K562 (cell line): ENCODE measurements around the gene MCM5. TPM values are rescaled to one million over a fixed set of nuclear protein-coding genes. Genes with fewer than 3 reads are reported as not detected.

ENCODE experiments used
- ATAC-seq: fragments of 200-7000 bp; cut with Tn5 transposase; 3 replicates; pipeline ENCODE4 v1.9.1; 2020; ENCODE audit warnings: moderate library complexity
- BruUV-seq: library from RNA; stranded (reverse); fragments of 400-500 nt; replicated peaks from 2 replicates; lab custom pipeline; 2021; lab: Mats Ljungman, UMichigan
- CTCF ChIA-PET: fragments of 300-600 bp; formaldehyde crosslinking; extraction: SDS; loops from one replicate; lab custom pipeline; 2021; ENCODE audit warnings: low intra/inter-chr PET ratio; lab: Yijun Ruan, JAX
- POLR2A ChIA-PET: fragments of 300-600, 350-650 bp; sonication (Branson Sonifier 250); formaldehyde crosslinking; extraction: SDS; loops from one replicate; lab custom pipeline; 2021; ENCODE audit warnings: antibody characterized with exemption, inconsistent platforms; lab: Yijun Ruan, JAX
- DNase-seq, 4 experiments: peaks; one replicate each; pipeline versions ENCODE4 v3.0.0 to v3.0.0-alpha.2; 2011 to 2018; ENCODE audit warnings: low spot score in 3 of 4, mixed read lengths in 3 of 4; ENCODE audit errors: extremely low read depth in 1 of 4
- FAIRE-seq: peaks from 2 replicates; lab custom pipeline; 2011; peaks lifted over from hg19 to GRCh38; lab: Jason Lieb, UNC
- H2AFZ ChIP-seq: 2 replicates; pipeline ENCODE4 v1.6.0; 2011; ENCODE audit warnings: low read depth, low read length, control low read depth, inconsistent platforms
- H3K27ac ChIP-seq: fragments of 200-600 bp; 3 replicates; pipeline ENCODE4 v1.8.0; 2011; ENCODE audit warnings: low read depth, mild to moderate bottlenecking, control low read depth, inconsistent platforms, low read length, moderate library complexity, mixed read lengths; ENCODE audit errors: extremely low read depth
- H3K27me3 ChIP-seq, 2 experiments: fragments of 300-600 bp in 1 of 2; 2 replicates in 1 of 2; 3 replicates in 1 of 2; pipeline versions ENCODE4 v1.6.0 to v1.8.0; 2011; ENCODE audit warnings: inconsistent platforms in 2 of 2, low read length in 2 of 2, mild to moderate bottlenecking in 1 of 2, mixed read lengths in 1 of 2, moderate library complexity in 1 of 2; ENCODE audit not compliant: control insufficient read depth in 2 of 2, insufficient read depth in 2 of 2
- H3K36me3 ChIP-seq: fragments of 300-600 bp; 3 replicates; pipeline ENCODE4 v1.8.0; 2011; ENCODE audit warnings: mild to moderate bottlenecking, low read length, inconsistent platforms; ENCODE audit not compliant: control insufficient read depth, insufficient read depth
- H3K4me1 ChIP-seq, 2 experiments: fragments of 200-600 bp in 1 of 2; replicated peaks in 1 of 2; 2 replicates in 1 of 2; 3 replicates in 1 of 2; pipeline versions ENCODE4 v1.5.1 to v1.8.0; 2011; ENCODE audit warnings: inconsistent platforms in 2 of 2, low read length in 2 of 2, mild to moderate bottlenecking in 1 of 2, mixed read lengths in 1 of 2, moderate library complexity in 1 of 2; ENCODE audit not compliant: control insufficient read depth in 2 of 2, insufficient read depth in 2 of 2
- H3K4me2 ChIP-seq: 2 replicates; pipeline ENCODE4 v1.6.1; 2011; ENCODE audit warnings: low read length, control low read depth, inconsistent platforms, mixed read lengths; ENCODE audit not compliant: insufficient read depth
- H3K4me3 ChIP-seq: fragments of 200-600 bp; sonication (generic), shearing (Covaris generic); 2 replicates; pipeline ENCODE4 v1.5.1; 2016; ENCODE audit warnings: control low read depth, inconsistent platforms
- H3K79me2 ChIP-seq: fragments of 200-600 bp; 3 replicates; pipeline ENCODE4 v1.8.0; 2011; ENCODE audit warnings: low read length, inconsistent platforms; ENCODE audit not compliant: control insufficient read depth, insufficient read depth
- H3K9ac ChIP-seq, 2 experiments: 2 replicates each; pipeline versions ENCODE4 v1.6.0 to v1.6.1; 2011; ENCODE audit warnings: low read depth in 2 of 2, low read length in 2 of 2, control low read depth in 1 of 2, inconsistent platforms in 1 of 2, mild to moderate bottlenecking in 1 of 2, mixed read lengths in 1 of 2; ENCODE audit not compliant: insufficient read depth in 1 of 2
- H3K9me1 ChIP-seq: one replicate; pipeline ENCODE4 v1.6.0; 2011; ENCODE audit warnings: inconsistent platforms, mild to moderate bottlenecking, low read length, moderate library complexity; ENCODE audit not compliant: control insufficient read depth, insufficient read depth
- H3K9me3 ChIP-seq: replicated peaks from 2 replicates; pipeline ENCODE4 v1.5.1; 2011; ENCODE audit warnings: low read depth, low read length, inconsistent platforms; ENCODE audit not compliant: control insufficient read depth, insufficient read depth
- H4K20me1 ChIP-seq: replicated peaks from 2 replicates; pipeline ENCODE4 v1.6.1; 2011; ENCODE audit warnings: low read length, inconsistent platforms, mixed read lengths; ENCODE audit not compliant: control insufficient read depth, insufficient read depth
- RFX1 ChIP-seq: fragments of 450-650 bp; IDR thresholded peaks from 2 replicates; pipeline ENCODE4 v1.6.1; 2016; ENCODE audit warnings: mild to moderate bottlenecking, moderate library complexity
- ZNF24 ChIP-seq: fragments of 450-650 bp; IDR thresholded peaks from 2 replicates; pipeline ENCODE4 v1.6.1; 2016
- ZNF445 ChIP-seq: fragments of 250-450 bp; sonication (Bioruptor Pico); IDR thresholded peaks from 2 replicates; pipeline ENCODE4 v1.4.0; 2020; ENCODE audit warnings: low read depth, mild to moderate bottlenecking, moderate library complexity
- WGBS: fragments of 100-300 bp; shearing (Covaris generic); methylation state at CpG from one replicate; pipeline ENCODE4 v1.1.6; 2016; ENCODE audit warnings: low coverage, mixed read lengths; ENCODE audit not compliant: insufficient coverage; ENCODE audit errors: missing lambda C conversion rate; 5-methylcytosine and 5-hydroxymethylcytosine counted together
- in situ Hi-C: fragments of 300-500 bp; cut with MboI; formaldehyde crosslinking; loops from 4 replicates; pipeline ENCODE4 v1.15.0; 2018; ENCODE audit warnings: inconsistent platforms, mixed read lengths
- intact Hi-C: fragments of 100-400 bp; cut with micrococcal nuclease; formaldehyde crosslinking; loops from 2 replicates; pipeline ENCODE4 v1.14.2; 2022
- polyA plus RNA-seq, 8 experiments: library from polyadenylated mRNA; depleted of rRNA in 4 of 8; stranded (reverse) in 5 of 8; unstranded in 3 of 8; fragments of >200 nt; fragmentation: Nextera tagmentation in 2 of 8; fragmentation: Illumina TruSeq in 1 of 8; extraction: Ambion mirVana in 2 of 8; extraction: Trizol in 1 of 8; gene quantifications; 2 replicates each; pipeline versions ENCODE4 v1.2.1 to v1.2.3, GENCODE V29; 2011 to 2014; ENCODE audit warnings: inconsistent platforms in 1 of 8, missing spikeins in 1 of 8
- total RNA-seq, 7 experiments: library from RNA; depleted of rRNA in 6 of 7; stranded (reverse); fragments of >200 nt in 6 of 7; fragmentation: Illumina TruSeq in 2 of 7; extraction: Trizol in 2 of 7; gene quantifications; 2 replicates each; pipeline versions ENCODE4 v1.2.1 to v1.2.3, GENCODE V29; 2011 to 2021; ENCODE audit warnings: low replicate concordance in 1 of 7
- TF ChIP-seq, protein P1 (sequence below): sonication (generic); formaldehyde crosslinking; IDR thresholded peaks from 2 replicates; pipeline ENCODE4 v1.8.1; 2022; ENCODE audit warnings: missing genetic modification reagents

MCM5 gene
- total and polyA plus RNA-seq, 9 of the 15 experiments (the other 6 are each of a cell fraction or from before 2014, with no cell fraction given), result 5.6 to 180 (median 66.1) TPM

DNA sequence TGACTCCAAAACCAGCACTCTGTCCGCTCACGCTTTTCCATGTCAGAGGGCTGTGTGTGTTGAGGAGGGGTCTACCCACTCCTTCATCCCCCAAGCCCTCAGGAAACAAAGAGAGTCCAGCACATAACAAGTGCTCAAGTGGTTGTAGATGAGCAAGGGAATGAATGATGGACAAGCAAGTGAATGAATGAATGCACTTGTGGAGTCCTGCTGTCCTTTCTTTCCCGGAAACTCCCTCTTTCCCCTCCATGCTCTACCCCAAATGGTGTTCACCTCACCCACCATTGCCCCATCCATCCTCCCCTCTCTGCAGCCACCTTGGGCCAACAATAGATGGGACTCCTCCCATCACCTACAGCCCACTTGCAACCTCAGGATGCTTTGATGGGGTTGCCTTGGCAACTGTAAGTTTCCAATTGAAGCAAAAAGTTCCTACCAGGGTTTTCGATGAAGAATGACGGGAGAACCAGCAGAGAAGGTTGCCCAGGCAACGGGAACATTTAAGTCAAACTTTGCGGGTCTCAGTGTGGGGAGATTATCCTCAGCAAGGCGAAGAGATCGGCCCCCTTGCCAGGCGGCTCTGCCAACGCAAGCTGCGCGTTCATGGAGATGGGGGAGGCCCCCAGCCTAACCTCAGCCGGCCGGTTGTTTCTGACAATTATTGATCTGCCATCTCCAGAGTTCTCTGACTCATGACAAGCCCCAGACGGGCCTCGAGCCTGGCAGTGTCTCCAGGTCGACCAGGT is 51.1 kb downstream of the MCM5 start:
- in situ Hi-C loops (no loop called here), intact Hi-C loops (no loop called here)
- 63% methylated on average over 13 of the region's 18 CpGs for WGBS
- Histone ChIP-seq H3K4me1 (peaks cover 7 to 21% of the 10 kb centered on the region in 2 experiments; a peak in 4 of 5 replicates), H3K4me2 (no peak overlapping the region), H3K79me2 (no peaks in the 10 kb centered on the region), H2AFZ (no peak overlapping the region), H4K20me1 (no peaks in the 10 kb centered on the region), H3K27me3 (no peaks in the 10 kb centered on the region), H3K9ac (no peak overlapping the region), H3K9me3 (no peaks in the 10 kb centered on the region), H3K9me1 (no peaks in the 10 kb centered on the region), H3K36me3 (peaks cover 12% of the 10 kb centered on the region; the same call in 1 of the 3 replicates), H3K27ac (no peak overlapping the region), H3K4me3 (no peak overlapping the region)
- FAIRE-seq, result no peak
- CTCF ChIA-PET, result no interaction called here
- peak; percentile 87 for TF ChIP-seq ZNF24
- peak; percentile 74 for TF ChIP-seq RFX1
- TF ChIP-seq, protein P1, sequence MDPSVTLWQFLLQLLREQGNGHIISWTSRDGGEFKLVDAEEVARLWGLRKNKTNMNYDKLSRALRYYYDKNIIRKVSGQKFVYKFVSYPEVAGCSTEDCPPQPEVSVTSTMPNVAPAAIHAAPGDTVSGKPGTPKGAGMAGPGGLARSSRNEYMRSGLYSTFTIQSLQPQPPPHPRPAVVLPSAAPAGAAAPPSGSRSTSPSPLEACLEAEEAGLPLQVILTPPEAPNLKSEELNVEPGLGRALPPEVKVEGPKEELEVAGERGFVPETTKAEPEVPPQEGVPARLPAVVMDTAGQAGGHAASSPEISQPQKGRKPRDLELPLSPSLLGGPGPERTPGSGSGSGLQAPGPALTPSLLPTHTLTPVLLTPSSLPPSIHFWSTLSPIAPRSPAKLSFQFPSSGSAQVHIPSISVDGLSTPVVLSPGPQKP (CRISPR knock-in tag), result no peak
- no peak for DNase-seq
- POLR2A ChIA-PET, result no interaction called here
- ATAC-seq, result no peak
- no TSS peak for BruUV-seq

DNA sequence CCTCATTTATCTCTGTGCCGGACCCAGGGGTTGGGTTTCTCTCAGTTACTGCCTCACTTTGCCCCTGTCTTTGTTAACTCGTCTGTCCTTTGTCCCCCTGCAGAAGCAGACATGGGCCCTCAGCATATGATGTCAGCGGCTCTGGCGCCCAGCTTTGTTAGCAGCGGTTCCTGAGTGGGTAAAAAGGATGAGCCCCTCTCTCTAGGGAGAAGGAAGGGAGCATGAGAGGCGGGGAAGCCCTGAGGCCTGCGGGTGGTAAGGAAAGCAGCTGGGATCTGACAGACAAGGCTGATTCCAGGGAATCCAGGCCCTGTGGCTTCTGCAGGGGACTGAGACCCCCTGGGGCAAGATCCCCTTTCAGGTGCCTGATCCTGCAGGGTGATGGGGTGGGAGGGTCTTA is 51.7 kb downstream of the MCM5 start:
- no peak for FAIRE-seq
- Histone ChIP-seq H4K20me1 (no peaks in the 10 kb centered on the region), H3K9ac (no peak overlapping the region), H3K4me3 (no peak overlapping the region), H2AFZ (no peak overlapping the region), H3K27ac (no peak overlapping the region), H3K4me2 (no peak overlapping the region), H3K79me2 (no peaks in the 10 kb centered on the region), H3K9me1 (no peaks in the 10 kb centered on the region), H3K36me3 (peaks cover 7% of the 10 kb centered on the region; the same call in 1 of the 3 replicates), H3K27me3 (no peaks in the 10 kb centered on the region), H3K4me1 (peaks cover 7 to 21% of the 10 kb centered on the region in 2 experiments; a peak in 4 of 5 replicates), H3K9me3 (no peaks in the 10 kb centered on the region)
- WGBS, result 59% methylated on average over 4 of the region's 7 CpGs
- ATAC-seq, result no peak
- DNase-seq, result no peak
- TF ChIP-seq ZNF445, result no peak
- no TSS peak for BruUV-seq
- ChIA-PET CTCF (no interaction called here), POLR2A (no interaction called here)
- intact Hi-C loops (no loop called here), in situ Hi-C loops (no loop called here)
